Heart left ventricle (tissue), 13 donors: ENCODE data around the gene GABBR2.

ENCODE experiments used
- POLR2A ChIP-seq, 2 donors: fragments of 450-650 bp; IDR thresholded peaks; one replicate each; pipeline ENCODE4 v1.6.1; 2017; ENCODE audit warnings: antibody characterized with exemption in 2 of 2, mild to moderate bottlenecking in 2 of 2, moderate library complexity in 2 of 2
- TF ChIP-seq, protein P1 (sequence below), 12 donors: fragments of 200-600 bp; sonication (generic) in 4 of 12; IDR thresholded peaks; one replicate each; pipeline versions ENCODE4 v1.5.0 to v1.8.0; 2018 to 2022; ENCODE audit warnings: antibody characterized with exemption in 12 of 12, mild to moderate bottlenecking in 5 of 12
- donor health status: ischemic (EF 13 %, LVEDD 7.1; RV severe dilation, severe dysfunction).
- donor health status: DM: no; HTN: yes; CAD: no.
- donor health status: DM: no; HTN: no; CAD: no.
- donor health status: ischemic (EF 25% LVEDD 6.9; RV normal size, moderate dysfunction).
- donor health status: ischemic (EF 25% LVEDD 5.7; RV mildly dilated, moderate dysfunction).
- donor health status: ischemic (EF 35%, LVEDD 5.7; RV mildly dilated, moderate dysfunction).
- donor health status: nonischemic (EF 11% LVEDD 7.7; RV severe dilation, severe dysfunction).
- donor health status: DM: yes; HTN: yes; CAD: no.
- donor health status: PGD.
- donor health status: ischemic (EF 29% LVEDD 5.4; RV normal size, mild dysfunction).
- donor health status: nonischemic (EF 23%, LVEDD 6.1; RV moderate dilation, normal function).

GRCh38 chr9:98329904-98330303 lies 378.8 kb downstream of the GABBR2 start:
- TF ChIP-seq, protein P1, sequence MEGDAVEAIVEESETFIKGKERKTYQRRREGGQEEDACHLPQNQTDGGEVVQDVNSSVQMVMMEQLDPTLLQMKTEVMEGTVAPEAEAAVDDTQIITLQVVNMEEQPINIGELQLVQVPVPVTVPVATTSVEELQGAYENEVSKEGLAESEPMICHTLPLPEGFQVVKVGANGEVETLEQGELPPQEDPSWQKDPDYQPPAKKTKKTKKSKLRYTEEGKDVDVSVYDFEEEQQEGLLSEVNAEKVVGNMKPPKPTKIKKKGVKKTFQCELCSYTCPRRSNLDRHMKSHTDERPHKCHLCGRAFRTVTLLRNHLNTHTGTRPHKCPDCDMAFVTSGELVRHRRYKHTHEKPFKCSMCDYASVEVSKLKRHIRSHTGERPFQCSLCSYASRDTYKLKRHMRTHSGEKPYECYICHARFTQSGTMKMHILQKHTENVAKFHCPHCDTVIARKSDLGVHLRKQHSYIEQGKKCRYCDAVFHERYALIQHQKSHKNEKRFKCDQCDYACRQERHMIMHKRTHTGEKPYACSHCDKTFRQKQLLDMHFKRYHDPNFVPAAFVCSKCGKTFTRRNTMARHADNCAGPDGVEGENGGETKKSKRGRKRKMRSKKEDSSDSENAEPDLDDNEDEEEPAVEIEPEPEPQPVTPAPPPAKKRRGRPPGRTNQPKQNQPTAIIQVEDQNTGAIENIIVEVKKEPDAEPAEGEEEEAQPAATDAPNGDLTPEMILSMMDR (IDR thresholded peaks at IDR 0.05), result no peak
- no peak for TF ChIP-seq POLR2A (IDR thresholded peaks at IDR 0.05)
